ENCODE results near the gene PLET1.

DNA sequence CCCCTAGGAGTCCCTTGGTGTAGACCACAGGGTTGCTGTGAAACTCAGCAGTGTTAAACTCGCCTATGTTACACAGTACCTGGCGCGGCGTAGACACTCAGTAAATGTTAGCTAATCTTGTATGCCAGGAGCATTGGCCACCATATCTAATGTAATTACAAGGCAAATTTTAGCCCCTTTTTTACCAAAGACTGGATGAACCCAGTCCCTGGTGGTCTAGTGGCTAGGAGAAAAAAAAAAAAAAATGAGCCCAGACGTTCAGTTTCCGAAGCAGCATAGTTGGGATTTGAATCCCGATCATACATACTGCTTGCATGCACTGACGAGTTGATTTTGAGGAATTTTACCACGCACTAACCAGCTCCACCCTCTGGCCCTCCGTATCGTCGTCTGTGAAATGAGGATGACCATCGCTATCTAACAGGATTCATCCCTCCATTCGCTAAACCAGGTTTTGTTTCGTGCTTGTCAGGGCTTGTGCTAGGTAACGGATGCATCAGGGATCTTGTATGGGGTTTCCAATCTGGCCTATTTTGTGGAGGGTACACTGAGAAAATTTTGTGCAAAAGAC lies 33.7 kb downstream of the PLET1 start:
- TF ChIP-seq, protein P1, sequence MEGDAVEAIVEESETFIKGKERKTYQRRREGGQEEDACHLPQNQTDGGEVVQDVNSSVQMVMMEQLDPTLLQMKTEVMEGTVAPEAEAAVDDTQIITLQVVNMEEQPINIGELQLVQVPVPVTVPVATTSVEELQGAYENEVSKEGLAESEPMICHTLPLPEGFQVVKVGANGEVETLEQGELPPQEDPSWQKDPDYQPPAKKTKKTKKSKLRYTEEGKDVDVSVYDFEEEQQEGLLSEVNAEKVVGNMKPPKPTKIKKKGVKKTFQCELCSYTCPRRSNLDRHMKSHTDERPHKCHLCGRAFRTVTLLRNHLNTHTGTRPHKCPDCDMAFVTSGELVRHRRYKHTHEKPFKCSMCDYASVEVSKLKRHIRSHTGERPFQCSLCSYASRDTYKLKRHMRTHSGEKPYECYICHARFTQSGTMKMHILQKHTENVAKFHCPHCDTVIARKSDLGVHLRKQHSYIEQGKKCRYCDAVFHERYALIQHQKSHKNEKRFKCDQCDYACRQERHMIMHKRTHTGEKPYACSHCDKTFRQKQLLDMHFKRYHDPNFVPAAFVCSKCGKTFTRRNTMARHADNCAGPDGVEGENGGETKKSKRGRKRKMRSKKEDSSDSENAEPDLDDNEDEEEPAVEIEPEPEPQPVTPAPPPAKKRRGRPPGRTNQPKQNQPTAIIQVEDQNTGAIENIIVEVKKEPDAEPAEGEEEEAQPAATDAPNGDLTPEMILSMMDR (IDR thresholded peaks at IDR 0.05) = peak in 1 of 6 experiments; percentile 3
- TF ChIP-seq POLR2A (IDR thresholded peaks at IDR 0.05) = no peak
